ENCODE data around the gene CYP24A1. TPM values are rescaled to one million over a fixed set of nuclear protein-coding genes. Genes with fewer than 3 reads are reported as not detected.

CYP24A1 gene
- total and polyA plus RNA-seq, 2 of the 13 experiments (the other 11 are each of a cell fraction or from before 2014, with no cell fraction given), result 9.4 to 32.7 TPM

DNA sequence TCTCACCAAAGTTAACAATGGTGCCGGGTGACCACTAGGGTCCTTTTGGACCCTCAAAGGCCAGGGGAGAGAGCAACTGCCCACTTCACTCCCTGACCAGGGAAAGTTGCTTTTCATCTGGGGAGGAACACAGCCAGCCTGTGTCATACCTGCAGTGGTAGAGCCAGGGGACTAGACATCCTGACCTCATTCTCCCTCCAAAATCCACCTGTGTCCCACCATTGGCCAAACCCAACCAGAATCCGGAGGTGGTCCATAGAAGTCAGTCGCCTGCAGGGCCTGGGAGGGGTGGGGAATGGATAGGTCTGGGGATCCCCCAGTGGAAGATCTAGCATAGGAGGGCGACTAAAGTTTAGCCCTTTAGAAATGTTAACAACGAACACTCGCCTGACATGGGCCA, 46.9 kb upstream of the CYP24A1 start:
- in situ Hi-C loops (cut with HindIII; ENCODE audit: extremely low pct_ligation_motif_present, low pct_unique_long_range_greater_than_20kb), result loop anchor here (5.0 to 25.0 kb wide), 2 partner anchors 427 to 1133 kb away; no protein-coding TSS in a partner anchor
- H2AFZ ChIP-seq (ENCODE audit: low read length), result no peak overlapping the region
- no peaks in the 10 kb centered on the region for H4K20me1 ChIP-seq (ENCODE audit: insufficient read depth, low read length)
- H3K36me3 ChIP-seq (replicated peaks in 1 of 2; ENCODE audit: control insufficient read depth in 1 of 2, insufficient read depth in 2 of 2, low read length in 2 of 2), result peaks cover 9 to 28% of the 10 kb centered on the region in 2 experiments
- H3K4me2 ChIP-seq (ENCODE audit: low read depth, low read length), result no peak overlapping the region
- H3K27ac ChIP-seq (ENCODE audit: extremely low read length, insufficient read depth, low read length), result no peak overlapping the region
- H3K9me3 ChIP-seq (ENCODE audit: low read length), result no peaks in the 10 kb centered on the region
- ChIA-PET POLR2A (no interaction called here), CTCF (ENCODE audit: low intra/inter-chr PET ratio, low total read pairs) (interaction anchor here (3.4 kb wide), 1 partner anchor 426 kb away, joined by 41 read pairs; no protein-coding TSS in a partner anchor)
- no TSS peak for BruUV-seq (replicated peaks)
- peaks cover 2% of the 10 kb centered on the region for H3K79me2 ChIP-seq (ENCODE audit: insufficient read depth, low read length)
- WGBS (ENCODE audit: low lambda C conversion rate), result 97% methylated on average over 6 of the region's 6 CpGs
- no peak for FAIRE-seq
- peaks cover 3% of the 10 kb centered on the region for H3K4me1 ChIP-seq (ENCODE audit: insufficient read depth, low read length)
- ATAC-seq, result no peak; the same call in 2 of the 3 replicates
- intact Hi-C loops (cut with micrococcal nuclease; ENCODE audit: unreplicated experiment), result loop anchor here (1.0 kb wide), 1 partner anchor 427 kb away; no protein-coding TSS in a partner anchor
- no peaks in the 10 kb centered on the region for H3K27me3 ChIP-seq (ENCODE audit: control insufficient read depth in 1 of 2, insufficient read depth in 2 of 2, low read length in 2 of 2)
- DNase-seq (ENCODE audit: low spot score), result no peak
- H3K4me3 ChIP-seq (replicated peaks in 1 of 3; ENCODE audit: insufficient read depth in 1 of 3, low read depth in 2 of 3, low read length in 3 of 3), result no peak overlapping the region
- no peak overlapping the region for H3K9ac ChIP-seq (ENCODE audit: insufficient read depth, low read depth, low read length)
- TF ChIP-seq, protein P1, sequence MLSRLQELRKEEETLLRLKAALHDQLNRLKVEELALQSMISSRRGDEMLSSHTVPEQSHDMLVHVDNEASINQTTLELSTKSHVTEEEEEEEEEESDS (CRISPR knock-in tag; IDR thresholded peaks at IDR 0.05; ENCODE audit: borderline replicate concordance), result no peak
- 0 out of 4 replicates have a peak, but pooled peaks of 1 of the 2 experiments have one; percentile 21 for TF ChIP-seq POLR2A (IDR thresholded peaks at IDR 0.05; ENCODE audit: insufficient read depth in 1 of 2, low read depth in 2 of 2, low read length in 2 of 2)
- TF ChIP-seq HNRNPH1 (optimal IDR thresholded peaks at IDR 0.05; ENCODE audit: low read depth, low read length), result peak; percentile 71
- TF ChIP-seq NFE2L2 (IDR thresholded peaks at IDR 0.05; ENCODE audit: low read length), result no peak
- TF ChIP-seq, protein P2, sequence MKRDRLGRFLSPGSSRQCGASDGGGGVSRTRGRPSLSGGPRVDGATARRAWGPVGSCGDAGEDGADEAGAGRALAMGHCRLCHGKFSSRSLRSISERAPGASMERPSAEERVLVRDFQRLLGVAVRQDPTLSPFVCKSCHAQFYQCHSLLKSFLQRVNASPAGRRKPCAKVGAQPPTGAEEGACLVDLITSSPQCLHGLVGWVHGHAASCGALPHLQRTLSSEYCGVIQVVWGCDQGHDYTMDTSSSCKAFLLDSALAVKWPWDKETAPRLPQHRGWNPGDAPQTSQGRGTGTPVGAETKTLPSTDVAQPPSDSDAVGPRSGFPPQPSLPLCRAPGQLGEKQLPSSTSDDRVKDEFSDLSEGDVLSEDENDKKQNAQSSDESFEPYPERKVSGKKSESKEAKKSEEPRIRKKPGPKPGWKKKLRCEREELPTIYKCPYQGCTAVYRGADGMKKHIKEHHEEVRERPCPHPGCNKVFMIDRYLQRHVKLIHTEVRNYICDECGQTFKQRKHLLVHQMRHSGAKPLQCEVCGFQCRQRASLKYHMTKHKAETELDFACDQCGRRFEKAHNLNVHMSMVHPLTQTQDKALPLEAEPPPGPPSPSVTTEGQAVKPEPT (CRISPR knock-in tag; IDR thresholded peaks at IDR 0.05; ENCODE audit: low read depth), result no peak
- TF ChIP-seq BRD4 (CRISPR knock-in tag; IDR thresholded peaks at IDR 0.05), result no peak
- TF ChIP-seq, protein P3, sequence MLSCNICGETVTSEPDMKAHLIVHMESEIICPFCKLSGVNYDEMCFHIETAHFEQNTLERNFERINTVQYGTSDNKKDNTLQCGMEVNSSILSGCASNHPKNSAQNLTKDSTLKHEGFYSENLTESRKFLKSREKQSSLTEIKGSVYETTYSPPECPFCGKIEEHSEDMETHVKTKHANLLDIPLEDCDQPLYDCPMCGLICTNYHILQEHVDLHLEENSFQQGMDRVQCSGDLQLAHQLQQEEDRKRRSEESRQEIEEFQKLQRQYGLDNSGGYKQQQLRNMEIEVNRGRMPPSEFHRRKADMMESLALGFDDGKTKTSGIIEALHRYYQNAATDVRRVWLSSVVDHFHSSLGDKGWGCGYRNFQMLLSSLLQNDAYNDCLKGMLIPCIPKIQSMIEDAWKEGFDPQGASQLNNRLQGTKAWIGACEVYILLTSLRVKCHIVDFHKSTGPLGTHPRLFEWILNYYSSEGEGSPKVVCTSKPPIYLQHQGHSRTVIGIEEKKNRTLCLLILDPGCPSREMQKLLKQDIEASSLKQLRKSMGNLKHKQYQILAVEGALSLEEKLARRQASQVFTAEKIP (CRISPR knock-in tag; IDR thresholded peaks at IDR 0.05; ENCODE audit: borderline replicate concordance), result no peak
- TF ChIP-seq HIC2 (CRISPR knock-in tag; IDR thresholded peaks at IDR 0.05; ENCODE audit: low read depth), result no peak
- peak; percentile 34 for TF ChIP-seq POLR2AphosphoS5 (IDR thresholded peaks at IDR 0.05; ENCODE audit: low read depth, low read length)
- TF ChIP-seq MAZ (IDR thresholded peaks at IDR 0.05; ENCODE audit: borderline replicate concordance, low read depth, low read length), result no peak
- no peak for TF ChIP-seq MAZ (CRISPR knock-in tag; IDR thresholded peaks at IDR 0.05; ENCODE audit: low read depth)
- no peak for TF ChIP-seq NAIF1 (CRISPR knock-in tag; IDR thresholded peaks at IDR 0.05; ENCODE audit: borderline replicate concordance)
- TF ChIP-seq PREB (CRISPR knock-in tag; IDR thresholded peaks at IDR 0.05), result no peak
- TF ChIP-seq, protein P4, sequence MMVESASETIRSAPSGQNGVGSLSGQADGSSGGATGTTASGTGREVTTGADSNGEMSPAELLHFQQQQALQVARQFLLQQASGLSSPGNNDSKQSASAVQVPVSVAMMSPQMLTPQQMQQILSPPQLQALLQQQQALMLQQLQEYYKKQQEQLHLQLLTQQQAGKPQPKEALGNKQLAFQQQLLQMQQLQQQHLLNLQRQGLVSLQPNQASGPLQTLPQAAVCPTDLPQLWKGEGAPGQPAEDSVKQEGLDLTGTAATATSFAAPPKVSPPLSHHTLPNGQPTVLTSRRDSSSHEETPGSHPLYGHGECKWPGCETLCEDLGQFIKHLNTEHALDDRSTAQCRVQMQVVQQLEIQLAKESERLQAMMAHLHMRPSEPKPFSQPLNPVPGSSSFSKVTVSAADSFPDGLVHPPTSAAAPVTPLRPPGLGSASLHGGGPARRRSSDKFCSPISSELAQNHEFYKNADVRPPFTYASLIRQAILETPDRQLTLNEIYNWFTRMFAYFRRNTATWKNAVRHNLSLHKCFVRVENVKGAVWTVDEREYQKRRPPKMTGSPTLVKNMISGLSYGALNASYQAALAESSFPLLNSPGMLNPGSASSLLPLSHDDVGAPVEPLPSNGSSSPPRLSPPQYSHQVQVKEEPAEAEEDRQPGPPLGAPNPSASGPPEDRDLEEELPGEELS (CRISPR knock-in tag; IDR thresholded peaks at IDR 0.05), result no peak
- TF ChIP-seq RFX1 (IDR thresholded peaks at IDR 0.05), result no peak
- no peak for TF ChIP-seq MLLT10 (CRISPR knock-in tag; IDR thresholded peaks at IDR 0.05)
- TF ChIP-seq SNAI1 (CRISPR knock-in tag; IDR thresholded peaks at IDR 0.05; ENCODE audit: borderline replicate concordance), result no peak
